ENCODE results near the gene RBM14.

- TF ChIP-seq CTCF (conservative IDR thresholded peaks at IDR 0.05 in 1 of 2, IDR thresholded peaks at IDR 0.05 in 1 of 2; ENCODE audit: low read depth in 1 of 2, low read length in 2 of 2) = no peak
- no peak for TF ChIP-seq EZH2 (IDR thresholded peaks at IDR 0.05; ENCODE audit: low read length, missing control alignments)
Observed at GRCh38 chr11:66586136-66586535, 30.3 kb upstream of the RBM14 start.

Measured in fibroblast of lung (primary cell).